Epithelial cell of esophagus (primary cell): Measurements from ENCODE around the gene BRME1.
"Not testable (repeated sequence)": the region's sequence is repeated elsewhere in the genome, so short reads cannot be mapped to it uniquely, and the experiment has no call there.

Experiments
- DNase-seq: peaks from one replicate; pipeline ENCODE4 v3.0.0; 2010; ENCODE audit warnings: low read depth
- H3K4me3 ChIP-seq: 2 replicates; pipeline ENCODE4 v1.5.1; 2011; ENCODE audit warnings: mild to moderate bottlenecking, low read length, control low read depth
- TF ChIP-seq, protein P1 (sequence below): IDR thresholded peaks from 2 replicates; pipeline ENCODE4 v1.5.1; 2011; ENCODE audit warnings: low read depth, mild to moderate bottlenecking, low read length, control low read depth, inconsistent platforms; ENCODE audit not compliant: insufficient read depth; ENCODE audit errors: missing control alignments

Gene BRME1

DNA sequence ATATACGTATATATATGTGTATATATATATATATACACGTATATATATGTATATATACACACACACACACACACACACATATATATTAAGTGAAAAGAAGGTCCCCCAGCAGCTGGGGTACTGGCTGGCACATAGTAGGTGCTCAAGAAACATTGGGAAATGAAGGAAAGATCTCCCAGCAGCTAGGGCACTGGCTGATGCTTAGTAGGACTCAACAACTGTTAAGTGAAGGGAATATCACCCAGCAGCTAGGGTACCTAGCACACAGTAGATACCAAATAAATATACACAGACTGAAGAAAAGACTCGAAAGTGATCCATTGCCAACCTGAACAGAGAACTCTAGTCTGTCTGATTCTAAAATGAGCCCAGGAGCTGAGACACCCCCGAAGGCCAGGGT is 20.1 kb upstream of the BRME1 start:
- DNase-seq = no peak
- TF ChIP-seq, protein P1, sequence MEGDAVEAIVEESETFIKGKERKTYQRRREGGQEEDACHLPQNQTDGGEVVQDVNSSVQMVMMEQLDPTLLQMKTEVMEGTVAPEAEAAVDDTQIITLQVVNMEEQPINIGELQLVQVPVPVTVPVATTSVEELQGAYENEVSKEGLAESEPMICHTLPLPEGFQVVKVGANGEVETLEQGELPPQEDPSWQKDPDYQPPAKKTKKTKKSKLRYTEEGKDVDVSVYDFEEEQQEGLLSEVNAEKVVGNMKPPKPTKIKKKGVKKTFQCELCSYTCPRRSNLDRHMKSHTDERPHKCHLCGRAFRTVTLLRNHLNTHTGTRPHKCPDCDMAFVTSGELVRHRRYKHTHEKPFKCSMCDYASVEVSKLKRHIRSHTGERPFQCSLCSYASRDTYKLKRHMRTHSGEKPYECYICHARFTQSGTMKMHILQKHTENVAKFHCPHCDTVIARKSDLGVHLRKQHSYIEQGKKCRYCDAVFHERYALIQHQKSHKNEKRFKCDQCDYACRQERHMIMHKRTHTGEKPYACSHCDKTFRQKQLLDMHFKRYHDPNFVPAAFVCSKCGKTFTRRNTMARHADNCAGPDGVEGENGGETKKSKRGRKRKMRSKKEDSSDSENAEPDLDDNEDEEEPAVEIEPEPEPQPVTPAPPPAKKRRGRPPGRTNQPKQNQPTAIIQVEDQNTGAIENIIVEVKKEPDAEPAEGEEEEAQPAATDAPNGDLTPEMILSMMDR = no peak
- no peak overlapping the region for H3K4me3 ChIP-seq

DNA sequence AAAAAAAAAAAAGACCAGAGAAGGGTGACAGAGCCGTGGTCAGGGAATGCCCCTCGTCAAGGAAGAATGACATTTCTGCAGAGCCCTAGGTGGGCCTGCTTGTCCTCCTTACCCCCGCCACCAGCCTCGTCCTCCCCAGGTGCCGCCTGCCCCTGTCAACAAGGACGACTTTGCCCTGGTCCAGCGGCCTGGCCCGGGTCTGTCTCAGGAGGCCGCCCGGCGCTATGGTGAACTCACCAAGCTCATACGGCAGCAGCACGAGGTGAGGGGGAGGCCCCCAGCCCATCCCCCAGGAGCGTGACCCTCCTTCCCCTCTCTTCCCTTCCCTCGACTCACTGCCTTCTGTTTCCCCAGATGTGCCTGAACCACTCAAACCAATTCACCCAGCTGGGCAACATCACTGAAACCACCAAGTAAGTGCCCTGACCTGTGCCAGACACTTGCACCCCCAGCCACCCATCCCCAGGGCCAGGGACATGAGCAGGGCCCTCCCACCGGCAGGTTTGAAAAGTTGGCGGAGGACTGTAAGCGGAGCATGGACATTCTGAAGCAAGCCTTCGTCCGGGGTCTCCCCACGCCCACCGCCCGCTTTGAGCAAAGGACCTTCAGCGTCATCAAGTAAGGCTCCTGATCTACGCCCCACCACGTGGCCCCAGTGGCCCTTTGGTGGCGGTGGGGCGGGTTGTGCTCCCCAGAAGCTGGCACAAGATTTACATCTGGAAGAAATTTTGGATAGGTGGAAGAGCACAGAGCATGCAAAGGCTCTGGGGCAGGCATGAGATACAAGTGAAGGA is 17.5 kb upstream of the BRME1 start:
- TF ChIP-seq, protein P1 = no peak
- no peak for DNase-seq
- no peak overlapping the region for H3K4me3 ChIP-seq

DNA sequence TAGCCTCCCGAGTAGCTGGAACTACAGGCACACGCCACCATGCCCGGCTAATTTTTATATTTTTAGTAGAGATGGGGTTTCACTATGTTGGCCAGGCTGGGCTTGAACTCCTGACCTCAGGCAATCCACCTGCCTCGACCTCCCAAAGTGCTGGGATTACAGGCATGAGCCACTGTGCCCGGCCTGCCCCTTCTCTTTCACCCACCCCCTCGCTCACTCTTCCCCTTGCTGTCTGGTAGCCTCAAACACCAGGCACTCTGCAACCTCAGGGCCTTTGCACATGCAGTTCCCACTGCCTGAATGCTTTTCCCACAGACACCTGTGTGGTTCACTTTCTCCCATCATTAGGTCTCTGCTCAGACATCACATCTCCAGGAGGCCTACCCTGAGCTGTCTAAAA is 16.2 kb upstream of the BRME1 start:
- not testable (repeated sequence) for DNase-seq, H3K4me3 ChIP-seq

DNA sequence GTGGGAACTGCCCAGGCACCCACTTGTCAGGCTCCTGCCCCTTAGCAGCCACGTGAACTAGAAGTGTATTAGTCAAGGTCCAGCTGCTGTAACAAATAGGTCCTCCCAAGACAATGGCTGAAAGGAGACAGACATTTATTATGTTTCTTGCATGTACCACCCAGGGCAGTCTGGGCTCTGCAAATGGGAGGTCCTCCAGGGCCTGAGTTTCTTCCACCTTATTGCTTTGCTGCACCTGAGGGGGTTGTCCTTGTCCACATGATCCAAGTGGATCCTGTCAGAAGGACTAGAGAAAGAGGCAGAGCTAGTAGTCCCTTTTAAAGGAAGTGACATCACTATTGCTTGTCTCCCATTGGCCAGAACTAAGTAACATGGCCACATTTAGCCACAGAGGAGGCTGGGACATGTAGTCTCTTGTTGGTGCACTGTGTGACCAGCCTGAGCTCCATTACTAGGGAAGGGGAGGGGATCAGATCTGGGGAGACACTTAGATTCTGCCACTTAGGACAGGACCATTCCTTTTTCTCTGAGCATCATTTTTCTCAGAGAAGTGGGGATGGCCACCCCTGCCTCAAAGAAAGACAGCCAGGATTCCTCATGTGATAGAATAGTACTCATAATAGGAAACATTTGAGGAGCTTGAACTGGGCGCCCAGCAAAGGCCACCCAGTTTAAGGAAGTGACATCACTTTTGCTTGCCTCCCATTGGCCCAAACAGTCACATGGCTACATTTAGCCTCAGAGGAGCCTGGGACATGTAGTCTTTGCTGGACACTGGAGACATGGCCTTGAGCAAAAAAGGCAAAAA is 15.2 kb upstream of the BRME1 start:
- no peak overlapping the region for H3K4me3 ChIP-seq
- TF ChIP-seq, protein P1 = no peak
- DNase-seq = peak; percentile 49

DNA sequence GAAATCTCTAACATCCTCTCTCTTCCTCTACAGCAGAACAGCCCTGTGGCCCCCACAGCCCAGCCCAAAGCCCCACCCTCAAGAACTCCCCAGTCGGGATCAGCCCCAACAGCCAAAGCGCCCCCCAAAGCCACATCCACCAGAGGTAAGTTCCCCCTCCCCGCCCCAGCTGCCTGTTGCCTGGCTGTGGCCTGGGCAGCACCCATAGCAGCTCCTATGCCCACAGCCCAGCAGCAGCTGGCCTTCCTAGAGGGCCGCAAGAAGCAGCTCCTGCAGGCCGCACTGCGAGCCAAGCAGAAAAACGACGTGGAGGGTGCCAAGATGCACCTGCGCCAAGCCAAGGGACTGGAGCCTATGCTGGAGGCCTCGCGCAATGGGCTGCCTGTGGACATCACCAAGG is 14.6 kb upstream of the BRME1 start:
- TF ChIP-seq, protein P1 = no peak
- no peak overlapping the region for H3K4me3 ChIP-seq

DNA sequence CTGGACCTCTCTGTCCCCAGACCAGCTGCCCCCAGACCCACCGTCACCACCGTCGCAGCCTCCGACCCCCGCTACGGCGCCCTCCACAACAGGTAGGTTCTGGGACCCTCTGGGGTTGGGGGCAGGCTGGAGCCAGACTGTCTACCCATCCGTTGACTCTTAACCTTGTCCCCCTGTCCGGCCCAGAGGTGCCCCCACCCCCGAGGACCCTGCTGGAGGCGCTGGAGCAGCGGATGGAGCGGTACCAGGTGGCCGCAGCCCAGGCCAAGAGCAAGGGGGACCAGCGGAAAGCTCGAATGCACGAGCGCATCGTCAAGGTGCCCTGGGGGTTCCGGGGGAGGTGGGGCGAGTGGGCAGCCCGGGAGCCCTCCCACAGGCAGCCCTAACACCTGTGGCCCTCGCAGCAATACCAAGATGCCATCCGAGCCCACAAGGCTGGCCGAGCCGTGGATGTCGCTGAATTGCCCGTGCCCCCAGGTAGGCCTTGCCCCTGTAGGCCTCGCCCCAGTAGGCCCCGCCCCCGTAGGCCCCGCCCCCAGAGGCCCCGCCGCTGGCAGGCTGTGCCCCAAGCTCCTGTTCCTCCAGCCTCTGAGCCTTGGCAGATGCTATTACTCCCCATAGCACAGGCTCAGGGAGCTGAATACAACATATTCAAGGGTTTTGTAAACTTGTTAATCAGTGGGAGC is 13.0 kb upstream of the BRME1 start:
- TF ChIP-seq, protein P1 = no peak
- no peak overlapping the region for H3K4me3 ChIP-seq
- no peak for DNase-seq

More for the DNA sequence above, 14.6 kb upstream of the BRME1 start:
- no peak for DNase-seq

DNA sequence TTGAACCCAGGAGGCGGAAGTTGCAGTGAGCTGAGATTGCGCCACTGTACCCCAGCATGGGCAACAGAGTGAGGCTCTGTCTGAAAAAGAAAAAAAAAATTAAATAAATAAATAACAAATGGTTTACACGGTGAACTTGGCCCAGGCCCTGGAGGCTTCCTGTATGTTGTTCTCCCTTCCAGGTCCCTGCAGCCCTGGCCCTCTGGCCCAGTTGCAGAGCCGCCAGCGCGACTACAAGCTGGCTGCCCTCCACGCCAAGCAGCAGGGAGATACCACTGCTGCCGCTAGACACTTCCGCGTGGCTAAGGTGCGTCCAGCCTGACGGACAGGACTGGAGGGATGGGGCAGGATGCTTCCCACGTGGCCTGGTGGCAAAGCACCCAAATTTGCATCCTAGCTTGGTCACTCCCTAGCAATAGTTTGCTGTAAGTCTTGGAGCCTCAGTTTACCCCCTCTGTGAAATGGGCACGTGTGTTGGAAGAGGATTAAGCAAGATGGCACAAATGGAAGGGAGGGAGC is 12.0 kb upstream of the BRME1 start:
- DNase-seq = no peak
- TF ChIP-seq, protein P1 = no peak
- H3K4me3 ChIP-seq = no peak overlapping the region
